ENCODE data around the gene PKMYT1. TPM values are rescaled to one million over a fixed set of nuclear protein-coding genes. Genes with fewer than 3 reads are reported as not detected.

Gene PKMYT1
- total and polyA plus RNA-seq, 9 of the 15 experiments (the other 6 are each of a cell fraction or from before 2014, with no cell fraction given), result 8.7 to 201 (median 37.8) TPM

DNA sequence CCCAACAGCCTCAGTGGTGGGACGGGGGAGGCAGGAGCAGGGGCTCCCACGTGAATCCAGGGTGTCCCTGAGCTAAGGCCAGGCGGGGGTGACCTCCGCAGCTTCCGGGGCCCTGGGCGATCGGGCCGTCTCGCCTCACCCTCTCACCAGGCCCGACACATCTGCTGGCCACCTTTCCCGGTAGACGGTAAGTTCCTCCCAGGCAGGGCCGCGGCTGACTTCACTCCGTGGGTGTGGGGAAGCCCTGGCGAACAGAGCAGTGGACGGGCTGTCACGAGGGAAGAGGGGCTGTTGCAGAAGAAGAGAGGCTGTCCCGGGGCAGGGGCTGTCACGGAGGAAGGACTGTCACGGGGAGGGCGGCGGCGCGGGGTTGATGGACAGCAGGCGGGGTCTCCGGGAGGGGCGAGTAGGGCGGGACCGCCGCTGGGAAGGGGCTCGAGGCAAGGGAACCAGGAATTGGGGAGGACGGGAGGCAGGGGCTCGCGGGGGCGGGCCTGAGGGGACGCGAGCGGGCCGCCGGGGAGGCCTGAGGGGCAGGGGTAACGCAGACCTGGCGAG is 498 bp downstream of the PKMYT1 start:
- H3K9me3 ChIP-seq (replicated peaks; ENCODE audit: control insufficient read depth, insufficient read depth, low read depth, low read length), result no peaks in the 10 kb centered on the region
- DNase-seq (ENCODE audit: extremely low read depth in 1 of 4, low spot score in 3 of 4) (peak; percentile 69 to 82 (median 78)), ATAC-seq (peak; percentile 39), FAIRE-seq (no peak)
- H3K9ac ChIP-seq (ENCODE audit: insufficient read depth in 1 of 2, low read depth in 2 of 2, low read length in 2 of 2), result peak overlapping the region; percentile 97 to 100
- in situ Hi-C loops (cut with MboI) (no loop called here), intact Hi-C loops (cut with micrococcal nuclease) (loop anchor here (2.0 to 5.0 kb wide), 3 partner anchors 52 to 107 kb away; no protein-coding TSS in a partner anchor)
- no peaks in the 10 kb centered on the region for H3K9me1 ChIP-seq (ENCODE audit: control insufficient read depth, insufficient read depth, low read length)
- BruUV-seq (replicated peaks), result TSS peak; percentile 43
- H4K20me1 ChIP-seq (replicated peaks; ENCODE audit: control insufficient read depth, insufficient read depth, low read length), result no peaks in the 10 kb centered on the region; the same call in 1 of the 2 replicates
- H3K27ac ChIP-seq (ENCODE audit: extremely low read depth, low read depth, low read length), result peak overlapping the region; percentile 99
- H3K36me3 ChIP-seq (ENCODE audit: control insufficient read depth, insufficient read depth, low read length), result peaks cover 48% of the 10 kb centered on the region; the same call in 2 of the 3 replicates
- POLR2A ChIA-PET, result interaction anchor here (0.6 to 3.5 kb wide), 6 partner anchors 7 to 1202 kb away, joined by 3 to 23 read pairs (median 4); partner anchors contain the start of genes KREMEN2 and PAQR4
- under 1% methylated on average over 27 of the region's 43 CpGs for WGBS (ENCODE audit: insufficient coverage, low coverage, missing lambda C conversion rate)
- peak overlapping the region; percentile 63 for H3K4me3 ChIP-seq
- peaks cover 47% of the 10 kb centered on the region for H3K79me2 ChIP-seq (ENCODE audit: control insufficient read depth, insufficient read depth, low read length)
- no peaks in the 10 kb centered on the region for H3K27me3 ChIP-seq (ENCODE audit: control insufficient read depth in 2 of 2, insufficient read depth in 2 of 2, low read length in 2 of 2)
- peak overlapping the region; percentile 97 for H3K4me2 ChIP-seq (ENCODE audit: insufficient read depth, low read length)
- H2AFZ ChIP-seq (ENCODE audit: low read depth, low read length), result peak overlapping the region; percentile 12; the same call in 1 of the 2 replicates
- CTCF ChIA-PET (ENCODE audit: low intra/inter-chr PET ratio), result interaction anchor here (0.6 kb wide), 1 partner anchor 40 kb away, joined by 6 read pairs; no protein-coding TSS in a partner anchor
- peaks cover 19 to 83% of the 10 kb centered on the region in 2 experiments for H3K4me1 ChIP-seq (replicated peaks in 1 of 2; ENCODE audit: control insufficient read depth in 2 of 2, insufficient read depth in 2 of 2, low read length in 2 of 2)
- TF ChIP-seq, protein P1, sequence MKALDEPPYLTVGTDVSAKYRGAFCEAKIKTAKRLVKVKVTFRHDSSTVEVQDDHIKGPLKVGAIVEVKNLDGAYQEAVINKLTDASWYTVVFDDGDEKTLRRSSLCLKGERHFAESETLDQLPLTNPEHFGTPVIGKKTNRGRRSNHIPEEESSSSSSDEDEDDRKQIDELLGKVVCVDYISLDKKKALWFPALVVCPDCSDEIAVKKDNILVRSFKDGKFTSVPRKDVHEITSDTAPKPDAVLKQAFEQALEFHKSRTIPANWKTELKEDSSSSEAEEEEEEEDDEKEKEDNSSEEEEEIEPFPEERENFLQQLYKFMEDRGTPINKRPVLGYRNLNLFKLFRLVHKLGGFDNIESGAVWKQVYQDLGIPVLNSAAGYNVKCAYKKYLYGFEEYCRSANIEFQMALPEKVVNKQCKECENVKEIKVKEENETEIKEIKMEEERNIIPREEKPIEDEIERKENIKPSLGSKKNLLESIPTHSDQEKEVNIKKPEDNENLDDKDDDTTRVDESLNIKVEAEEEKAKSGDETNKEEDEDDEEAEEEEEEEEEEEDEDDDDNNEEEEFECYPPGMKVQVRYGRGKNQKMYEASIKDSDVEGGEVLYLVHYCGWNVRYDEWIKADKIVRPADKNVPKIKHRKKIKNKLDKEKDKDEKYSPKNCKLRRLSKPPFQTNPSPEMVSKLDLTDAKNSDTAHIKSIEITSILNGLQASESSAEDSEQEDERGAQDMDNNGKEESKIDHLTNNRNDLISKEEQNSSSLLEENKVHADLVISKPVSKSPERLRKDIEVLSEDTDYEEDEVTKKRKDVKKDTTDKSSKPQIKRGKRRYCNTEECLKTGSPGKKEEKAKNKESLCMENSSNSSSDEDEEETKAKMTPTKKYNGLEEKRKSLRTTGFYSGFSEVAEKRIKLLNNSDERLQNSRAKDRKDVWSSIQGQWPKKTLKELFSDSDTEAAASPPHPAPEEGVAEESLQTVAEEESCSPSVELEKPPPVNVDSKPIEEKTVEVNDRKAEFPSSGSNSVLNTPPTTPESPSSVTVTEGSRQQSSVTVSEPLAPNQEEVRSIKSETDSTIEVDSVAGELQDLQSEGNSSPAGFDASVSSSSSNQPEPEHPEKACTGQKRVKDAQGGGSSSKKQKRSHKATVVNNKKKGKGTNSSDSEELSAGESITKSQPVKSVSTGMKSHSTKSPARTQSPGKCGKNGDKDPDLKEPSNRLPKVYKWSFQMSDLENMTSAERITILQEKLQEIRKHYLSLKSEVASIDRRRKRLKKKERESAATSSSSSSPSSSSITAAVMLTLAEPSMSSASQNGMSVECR (CRISPR knock-in tag; IDR thresholded peaks at IDR 0.05), result no peak
- TF ChIP-seq, protein P2, sequence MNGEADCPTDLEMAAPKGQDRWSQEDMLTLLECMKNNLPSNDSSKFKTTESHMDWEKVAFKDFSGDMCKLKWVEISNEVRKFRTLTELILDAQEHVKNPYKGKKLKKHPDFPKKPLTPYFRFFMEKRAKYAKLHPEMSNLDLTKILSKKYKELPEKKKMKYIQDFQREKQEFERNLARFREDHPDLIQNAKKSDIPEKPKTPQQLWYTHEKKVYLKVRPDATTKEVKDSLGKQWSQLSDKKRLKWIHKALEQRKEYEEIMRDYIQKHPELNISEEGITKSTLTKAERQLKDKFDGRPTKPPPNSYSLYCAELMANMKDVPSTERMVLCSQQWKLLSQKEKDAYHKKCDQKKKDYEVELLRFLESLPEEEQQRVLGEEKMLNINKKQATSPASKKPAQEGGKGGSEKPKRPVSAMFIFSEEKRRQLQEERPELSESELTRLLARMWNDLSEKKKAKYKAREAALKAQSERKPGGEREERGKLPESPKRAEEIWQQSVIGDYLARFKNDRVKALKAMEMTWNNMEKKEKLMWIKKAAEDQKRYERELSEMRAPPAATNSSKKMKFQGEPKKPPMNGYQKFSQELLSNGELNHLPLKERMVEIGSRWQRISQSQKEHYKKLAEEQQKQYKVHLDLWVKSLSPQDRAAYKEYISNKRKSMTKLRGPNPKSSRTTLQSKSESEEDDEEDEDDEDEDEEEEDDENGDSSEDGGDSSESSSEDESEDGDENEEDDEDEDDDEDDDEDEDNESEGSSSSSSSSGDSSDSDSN (IDR thresholded peaks at IDR 0.05; ENCODE audit: borderline replicate concordance in 1 of 2, low read depth in 2 of 2, low read length in 2 of 2), result 0 out of 4 replicates have a peak, but pooled peaks of 1 of the 2 experiments have one; percentile 21
- TF ChIP-seq MYBL2 (IDR thresholded peaks at IDR 0.05; ENCODE audit: low read depth) (no peak), MYBL2 (CRISPR knock-in tag; IDR thresholded peaks at IDR 0.05; ENCODE audit: borderline replicate concordance) (0 out of 2 replicates have a peak, but pooled peaks have one; percentile 60), HNRNPK (IDR thresholded peaks at IDR 0.05; ENCODE audit: low read depth, low read length, poor library complexity, severe bottlenecking) (no peak), ZNF778 (CRISPR knock-in tag; IDR thresholded peaks at IDR 0.05) (no peak)
- TF ChIP-seq, protein P3, sequence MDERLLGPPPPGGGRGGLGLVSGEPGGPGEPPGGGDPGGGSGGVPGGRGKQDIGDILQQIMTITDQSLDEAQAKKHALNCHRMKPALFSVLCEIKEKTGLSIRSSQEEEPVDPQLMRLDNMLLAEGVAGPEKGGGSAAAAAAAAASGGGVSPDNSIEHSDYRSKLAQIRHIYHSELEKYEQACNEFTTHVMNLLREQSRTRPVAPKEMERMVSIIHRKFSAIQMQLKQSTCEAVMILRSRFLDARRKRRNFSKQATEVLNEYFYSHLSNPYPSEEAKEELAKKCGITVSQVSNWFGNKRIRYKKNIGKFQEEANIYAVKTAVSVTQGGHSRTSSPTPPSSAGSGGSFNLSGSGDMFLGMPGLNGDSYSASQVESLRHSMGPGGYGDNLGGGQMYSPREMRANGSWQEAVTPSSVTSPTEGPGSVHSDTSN (CRISPR knock-in tag; IDR thresholded peaks at IDR 0.05; ENCODE audit: low read depth), result peak; percentile 52
- TF ChIP-seq, protein P3 (tag; conservative IDR thresholded peaks at IDR 0.05; ENCODE audit: low read depth), result 0 out of 2 replicates have a peak, but pooled peaks have one; percentile 27
- TF ChIP-seq, protein P4, sequence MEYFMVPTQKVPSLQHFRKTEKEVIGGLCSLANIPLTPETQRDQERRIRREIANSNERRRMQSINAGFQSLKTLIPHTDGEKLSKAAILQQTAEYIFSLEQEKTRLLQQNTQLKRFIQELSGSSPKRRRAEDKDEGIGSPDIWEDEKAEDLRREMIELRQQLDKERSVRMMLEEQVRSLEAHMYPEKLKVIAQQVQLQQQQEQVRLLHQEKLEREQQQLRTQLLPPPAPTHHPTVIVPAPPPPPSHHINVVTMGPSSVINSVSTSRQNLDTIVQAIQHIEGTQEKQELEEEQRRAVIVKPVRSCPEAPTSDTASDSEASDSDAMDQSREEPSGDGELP (CRISPR knock-in tag; IDR thresholded peaks at IDR 0.05; ENCODE audit: borderline replicate concordance), result no peak
